ENCODE data around the gene WDR86.

The WDR86 gene

DNA sequence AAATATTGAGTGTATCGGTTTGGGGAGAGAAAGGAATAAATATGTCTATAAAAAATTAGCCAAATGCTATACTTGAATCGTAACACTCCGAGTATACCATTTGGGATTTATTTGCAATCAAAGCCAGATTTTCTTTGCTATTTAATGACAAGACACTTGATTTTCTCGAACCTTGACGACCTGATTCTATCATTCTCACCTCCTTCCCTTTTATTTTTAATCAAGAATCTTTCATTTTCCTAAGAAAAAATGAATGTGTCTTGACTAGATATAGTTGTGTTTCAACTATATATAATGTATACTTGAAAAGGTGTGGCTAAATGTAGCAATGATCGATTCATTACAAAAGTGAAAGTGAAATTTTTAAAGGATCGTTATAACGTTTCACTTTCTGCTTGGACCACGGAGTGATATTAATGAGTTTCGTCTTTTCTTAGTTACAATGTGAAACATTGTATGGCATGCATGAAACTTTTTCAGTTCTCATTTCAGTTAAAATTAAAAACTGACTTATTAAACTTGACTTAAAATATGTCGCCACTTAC, 67.7 kb downstream of the WDR86 start:
- TF ChIP-seq, protein P1, sequence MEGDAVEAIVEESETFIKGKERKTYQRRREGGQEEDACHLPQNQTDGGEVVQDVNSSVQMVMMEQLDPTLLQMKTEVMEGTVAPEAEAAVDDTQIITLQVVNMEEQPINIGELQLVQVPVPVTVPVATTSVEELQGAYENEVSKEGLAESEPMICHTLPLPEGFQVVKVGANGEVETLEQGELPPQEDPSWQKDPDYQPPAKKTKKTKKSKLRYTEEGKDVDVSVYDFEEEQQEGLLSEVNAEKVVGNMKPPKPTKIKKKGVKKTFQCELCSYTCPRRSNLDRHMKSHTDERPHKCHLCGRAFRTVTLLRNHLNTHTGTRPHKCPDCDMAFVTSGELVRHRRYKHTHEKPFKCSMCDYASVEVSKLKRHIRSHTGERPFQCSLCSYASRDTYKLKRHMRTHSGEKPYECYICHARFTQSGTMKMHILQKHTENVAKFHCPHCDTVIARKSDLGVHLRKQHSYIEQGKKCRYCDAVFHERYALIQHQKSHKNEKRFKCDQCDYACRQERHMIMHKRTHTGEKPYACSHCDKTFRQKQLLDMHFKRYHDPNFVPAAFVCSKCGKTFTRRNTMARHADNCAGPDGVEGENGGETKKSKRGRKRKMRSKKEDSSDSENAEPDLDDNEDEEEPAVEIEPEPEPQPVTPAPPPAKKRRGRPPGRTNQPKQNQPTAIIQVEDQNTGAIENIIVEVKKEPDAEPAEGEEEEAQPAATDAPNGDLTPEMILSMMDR (conservative IDR thresholded peaks at IDR 0.05) = no peak
- TF ChIP-seq ZFX (IDR thresholded peaks at IDR 0.05) = peak; percentile 11
- H3K27ac ChIP-seq = peak overlapping the region; percentile 70

DNA sequence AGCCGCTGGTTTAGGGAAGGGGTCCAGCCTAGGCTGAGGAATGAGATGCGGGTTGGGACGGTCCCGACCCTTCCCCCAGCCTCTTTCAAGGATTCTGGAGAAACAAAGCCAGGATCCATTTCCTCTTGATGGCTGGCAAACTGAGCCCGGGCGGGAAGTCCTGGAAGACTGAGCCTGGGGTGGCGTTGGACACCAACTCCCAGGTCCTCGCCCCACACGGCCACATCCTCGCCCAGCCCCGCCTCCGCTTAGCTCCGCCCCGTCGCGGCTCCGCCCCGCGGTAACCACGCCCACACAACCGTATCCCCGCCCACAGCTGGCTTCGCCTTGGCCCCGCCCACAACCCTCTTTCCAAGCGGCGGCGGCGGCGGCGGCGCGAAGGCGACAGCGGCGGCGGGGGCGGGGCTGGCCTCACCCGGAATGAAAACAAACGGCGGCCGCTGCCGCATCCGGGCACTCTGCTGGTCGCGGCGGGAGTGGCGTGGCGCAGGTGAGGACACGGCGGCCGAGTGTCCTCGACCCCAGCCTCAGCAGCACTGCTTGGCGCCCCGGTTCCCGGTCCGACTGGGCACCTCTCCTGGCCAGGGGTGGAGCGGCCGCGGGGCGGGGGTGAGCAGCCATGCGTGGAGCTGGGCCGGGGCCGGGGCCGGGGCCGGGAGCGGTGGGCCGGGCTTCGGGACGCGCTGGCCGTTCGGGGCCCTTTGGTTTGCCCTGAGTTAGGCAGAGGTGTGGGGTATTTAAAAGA, 68.3 kb downstream of the WDR86 start, which contains the start of gene NUB1:
Gene NUB1 (plus strand): TSS at position 456 of the 745 bp plus-strand sequence. CDS start 3,538 bp downstream, outside the sequence.
- peak within 1 kb of the TSS; percentile 70 for H3K27ac ChIP-seq
- TF ChIP-seq ZFX (IDR thresholded peaks at IDR 0.05) = peak; percentile 86
- TF ChIP-seq, protein P1 (conservative IDR thresholded peaks at IDR 0.05) = no peak

GRCh38 chr7:151340794-151341356, 69.0 kb downstream of the WDR86 start:
- TF ChIP-seq ZFX (IDR thresholded peaks at IDR 0.05) = no peak
- TF ChIP-seq, protein P1 (conservative IDR thresholded peaks at IDR 0.05) = no peak; the same call in 1 of the 2 replicates

DNA sequence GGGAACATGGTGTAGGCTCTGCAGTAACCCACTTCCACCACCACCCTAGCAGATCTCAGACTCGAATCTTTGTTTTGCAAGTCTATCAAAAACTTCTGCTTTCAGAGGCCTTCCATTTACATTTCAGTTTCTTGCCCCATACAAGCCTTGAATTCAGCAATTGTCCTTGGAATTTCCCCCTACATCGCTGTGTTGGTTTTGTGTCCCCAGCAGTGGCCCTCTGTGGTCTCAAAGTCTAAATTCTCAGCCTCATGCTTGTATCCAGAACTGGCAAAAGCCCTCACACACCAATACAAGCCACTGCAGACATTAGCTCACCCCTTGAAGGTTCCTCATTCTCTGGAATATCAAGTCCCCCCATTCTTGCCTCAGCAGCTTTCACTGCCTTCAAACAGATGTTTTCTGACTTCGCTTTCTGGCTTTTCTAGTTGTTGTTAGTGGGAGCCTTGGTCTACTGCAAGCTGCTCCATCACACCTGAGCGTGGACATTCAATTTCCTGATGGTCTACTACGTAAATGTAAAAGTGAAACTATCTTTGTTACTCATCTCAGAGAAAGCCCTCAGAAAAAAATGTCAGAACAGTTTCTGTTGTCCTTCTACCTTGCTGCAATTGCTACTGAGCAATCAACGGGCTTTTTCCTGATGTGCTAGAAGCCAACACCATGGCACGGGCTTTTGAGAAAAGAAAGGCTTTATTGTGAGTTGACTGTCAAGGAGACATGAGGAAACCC, 70.0 kb downstream of the WDR86 start:
- no peak overlapping the region for H3K27ac ChIP-seq
- no peak for TF ChIP-seq ZFX (IDR thresholded peaks at IDR 0.05)
- TF ChIP-seq, protein P1 (conservative IDR thresholded peaks at IDR 0.05) = no peak

More at GRCh38 chr7:151340794-151341356, 69.0 kb downstream of the WDR86 start:
- H3K27ac ChIP-seq = peak overlapping the region; percentile 70; the same call in 1 of the 2 replicates

- TF ChIP-seq ZFX (IDR thresholded peaks at IDR 0.05) = no peak
- TF ChIP-seq, protein P1 (conservative IDR thresholded peaks at IDR 0.05) = no peak
- no peak overlapping the region for H3K27ac ChIP-seq
These were observed 71.0 kb downstream of the WDR86 start for GRCh38 chr7:151338809-151339208.

GRCh38 chr7:151337346-151337745, 72.5 kb downstream of the WDR86 start:
- no peak overlapping the region for H3K27ac ChIP-seq
- TF ChIP-seq, protein P1 (conservative IDR thresholded peaks at IDR 0.05) = no peak
- TF ChIP-seq ZFX (IDR thresholded peaks at IDR 0.05) = no peak
